ENCODE data around the gene HMX3.

Gene HMX3

DNA sequence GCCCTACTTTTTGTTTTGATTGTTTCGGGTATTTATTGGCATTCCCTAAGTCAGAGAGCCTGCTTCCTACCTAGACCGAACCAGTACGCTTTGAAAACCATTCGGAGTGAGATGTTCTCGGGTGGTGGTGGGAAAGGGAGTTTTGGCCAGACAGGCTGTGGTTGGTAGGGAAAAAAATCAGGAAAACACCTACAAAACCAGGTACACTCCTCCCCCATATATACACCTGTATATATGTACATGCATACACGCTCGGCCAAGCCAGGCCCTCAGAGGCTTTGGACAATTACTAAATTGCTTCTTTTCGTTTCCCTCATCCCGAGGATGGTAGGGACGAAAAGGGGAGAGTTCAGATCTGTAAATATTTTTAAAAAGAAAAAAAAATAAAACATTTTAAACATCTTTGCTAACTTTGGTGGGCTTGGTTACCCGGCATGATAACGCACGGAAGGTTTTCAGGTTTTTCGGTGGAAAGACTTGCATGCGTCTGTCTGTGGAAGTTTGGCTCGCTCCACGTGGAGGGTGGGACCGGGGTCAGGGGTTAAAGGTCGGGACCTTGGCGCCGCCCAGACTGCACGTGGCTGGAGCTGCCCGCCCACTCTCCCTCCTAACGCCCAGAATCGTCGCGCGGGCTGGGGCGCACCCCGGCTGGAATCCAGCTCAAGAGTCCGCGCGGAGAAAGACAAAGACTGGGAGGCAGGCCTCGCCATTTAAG lies 14.7 kb downstream of the HMX3 start:
- Histone ChIP-seq H3K79me2 (ENCODE audit: insufficient read depth, low read length) (peaks cover 13% of the 10 kb centered on the region), H2AFZ (ENCODE audit: low read depth, low read length) (no peak overlapping the region), H3K9ac (ENCODE audit: low read depth, low read length) (no peak overlapping the region), H3K4me1 (ENCODE audit: insufficient read depth, low read length) (peaks cover 12% of the 10 kb centered on the region), H3K4me3 (ENCODE audit: low read depth in 1 of 2, low read length in 2 of 2) (no peak overlapping the region), H3K27me3 (ENCODE audit: insufficient read depth, low read length, poor library complexity) (no peaks in the 10 kb centered on the region), H3K27ac (ENCODE audit: low read length) (no peak overlapping the region), H3K9me3 (ENCODE audit: insufficient read depth, low read length, severe bottlenecking) (no peaks in the 10 kb centered on the region), H3K36me3 (ENCODE audit: insufficient read depth, low read length) (peaks cover 11% of the 10 kb centered on the region), H3K4me2 (ENCODE audit: insufficient read depth, low read length) (no peak overlapping the region), H4K20me1 (ENCODE audit: insufficient read depth, low read length) (peaks cover 7% of the 10 kb centered on the region)
- ATAC-seq (ENCODE audit: insufficient read depth, low read depth) (no peak), DNase-seq (no peak)
- TF ChIP-seq, protein P1, sequence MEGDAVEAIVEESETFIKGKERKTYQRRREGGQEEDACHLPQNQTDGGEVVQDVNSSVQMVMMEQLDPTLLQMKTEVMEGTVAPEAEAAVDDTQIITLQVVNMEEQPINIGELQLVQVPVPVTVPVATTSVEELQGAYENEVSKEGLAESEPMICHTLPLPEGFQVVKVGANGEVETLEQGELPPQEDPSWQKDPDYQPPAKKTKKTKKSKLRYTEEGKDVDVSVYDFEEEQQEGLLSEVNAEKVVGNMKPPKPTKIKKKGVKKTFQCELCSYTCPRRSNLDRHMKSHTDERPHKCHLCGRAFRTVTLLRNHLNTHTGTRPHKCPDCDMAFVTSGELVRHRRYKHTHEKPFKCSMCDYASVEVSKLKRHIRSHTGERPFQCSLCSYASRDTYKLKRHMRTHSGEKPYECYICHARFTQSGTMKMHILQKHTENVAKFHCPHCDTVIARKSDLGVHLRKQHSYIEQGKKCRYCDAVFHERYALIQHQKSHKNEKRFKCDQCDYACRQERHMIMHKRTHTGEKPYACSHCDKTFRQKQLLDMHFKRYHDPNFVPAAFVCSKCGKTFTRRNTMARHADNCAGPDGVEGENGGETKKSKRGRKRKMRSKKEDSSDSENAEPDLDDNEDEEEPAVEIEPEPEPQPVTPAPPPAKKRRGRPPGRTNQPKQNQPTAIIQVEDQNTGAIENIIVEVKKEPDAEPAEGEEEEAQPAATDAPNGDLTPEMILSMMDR (IDR thresholded peaks at IDR 0.05; ENCODE audit: borderline replicate concordance, extremely low read depth, low read length, poor library complexity, severe bottlenecking), result no peak
- no peak for TF ChIP-seq EZH2 (IDR thresholded peaks at IDR 0.05; ENCODE audit: borderline replicate concordance, low read depth, low read length, severe bottlenecking)

DNA sequence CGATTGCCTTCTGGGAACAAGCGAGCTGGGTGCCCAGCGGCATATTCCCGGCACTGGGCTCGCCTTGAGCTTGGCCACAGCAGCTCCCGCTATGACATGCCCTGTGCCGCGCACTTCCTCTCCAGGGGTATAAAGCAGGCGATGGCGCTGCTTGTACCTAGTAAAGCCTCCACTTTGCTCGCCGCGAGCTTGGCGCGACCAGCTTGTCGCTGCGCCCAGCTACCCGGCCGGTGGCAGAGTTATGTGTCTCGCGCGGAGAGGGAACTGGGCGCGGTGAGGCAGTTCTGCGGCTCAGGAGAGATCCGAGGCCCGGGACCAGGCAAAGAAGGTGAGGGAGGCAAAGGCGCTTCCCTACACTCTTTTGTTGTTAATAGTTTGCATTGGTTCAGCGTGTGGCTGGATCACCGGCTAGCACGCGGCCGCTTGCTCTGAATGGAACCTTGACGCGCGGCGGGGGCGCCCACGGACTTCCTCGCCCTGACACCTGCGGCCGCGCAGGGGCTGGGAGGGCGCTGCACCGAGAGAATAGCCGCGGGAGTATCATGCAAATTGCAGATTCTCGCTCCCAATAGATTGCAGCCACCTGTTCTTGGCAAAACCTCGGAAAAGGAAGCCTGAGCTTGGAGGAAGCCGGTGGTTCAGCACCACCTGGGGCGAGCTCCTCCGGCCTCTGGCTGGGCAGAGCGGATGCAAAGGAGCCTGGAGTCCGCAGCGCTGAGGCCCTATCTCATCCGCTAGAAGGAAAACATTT lies 15.4 kb downstream of the HMX3 start:
- Histone ChIP-seq H3K4me2 (ENCODE audit: insufficient read depth, low read length) (no peak overlapping the region), H3K9me3 (ENCODE audit: insufficient read depth, low read length, severe bottlenecking) (no peaks in the 10 kb centered on the region), H3K4me3 (ENCODE audit: low read depth in 1 of 2, low read length in 2 of 2) (no peak overlapping the region), H3K9ac (ENCODE audit: low read depth, low read length) (no peak overlapping the region), H3K4me1 (ENCODE audit: insufficient read depth, low read length) (peaks cover 20% of the 10 kb centered on the region), H2AFZ (ENCODE audit: low read depth, low read length) (no peak overlapping the region), H3K36me3 (ENCODE audit: insufficient read depth, low read length) (peaks cover 18% of the 10 kb centered on the region), H4K20me1 (ENCODE audit: insufficient read depth, low read length) (peaks cover 13% of the 10 kb centered on the region), H3K27me3 (ENCODE audit: insufficient read depth, low read length, poor library complexity) (no peaks in the 10 kb centered on the region), H3K79me2 (ENCODE audit: insufficient read depth, low read length) (peaks cover 20% of the 10 kb centered on the region), H3K27ac (ENCODE audit: low read length) (no peak overlapping the region)
- ATAC-seq (ENCODE audit: insufficient read depth, low read depth) (no peak), DNase-seq (no peak)
- no peak for TF ChIP-seq EZH2 (IDR thresholded peaks at IDR 0.05; ENCODE audit: borderline replicate concordance, low read depth, low read length, severe bottlenecking)
- TF ChIP-seq, protein P1 (IDR thresholded peaks at IDR 0.05; ENCODE audit: borderline replicate concordance, extremely low read depth, low read length, poor library complexity, severe bottlenecking), result no peak

DNA sequence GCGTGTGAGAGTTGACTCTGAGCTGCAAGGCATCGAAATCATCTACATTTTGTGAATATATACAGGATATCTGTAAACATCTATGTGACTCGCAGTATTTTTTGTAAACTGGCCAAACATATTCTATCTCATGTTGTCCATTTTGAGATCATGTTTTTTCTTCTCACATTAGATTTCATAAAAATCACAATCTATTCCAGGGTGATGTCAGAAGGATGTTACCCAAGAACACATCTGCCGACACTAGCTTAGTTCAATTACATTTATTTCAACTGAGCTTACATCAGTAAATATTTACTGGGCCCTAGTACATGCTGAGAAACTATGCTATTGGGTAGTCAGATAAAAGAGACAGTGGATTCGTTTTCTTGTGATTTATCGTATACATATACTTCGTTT lies 16.0 kb downstream of the HMX3 start:
- Histone ChIP-seq H2AFZ (ENCODE audit: low read depth, low read length) (no peak overlapping the region), H3K4me1 (ENCODE audit: insufficient read depth, low read length) (peaks cover 25% of the 10 kb centered on the region), H3K27me3 (ENCODE audit: insufficient read depth, low read length, poor library complexity) (no peaks in the 10 kb centered on the region), H3K27ac (ENCODE audit: low read length) (no peak overlapping the region), H3K4me3 (ENCODE audit: low read depth in 1 of 2, low read length in 2 of 2) (no peak overlapping the region), H3K4me2 (ENCODE audit: insufficient read depth, low read length) (no peak overlapping the region), H3K9ac (ENCODE audit: low read depth, low read length) (no peak overlapping the region), H3K36me3 (ENCODE audit: insufficient read depth, low read length) (peaks cover 24% of the 10 kb centered on the region), H3K79me2 (ENCODE audit: insufficient read depth, low read length) (peaks cover 26% of the 10 kb centered on the region), H3K9me3 (ENCODE audit: insufficient read depth, low read length, severe bottlenecking) (no peaks in the 10 kb centered on the region), H4K20me1 (ENCODE audit: insufficient read depth, low read length) (peaks cover 16% of the 10 kb centered on the region)
- TF ChIP-seq, protein P1 (IDR thresholded peaks at IDR 0.05; ENCODE audit: borderline replicate concordance, extremely low read depth, low read length, poor library complexity, severe bottlenecking), result no peak
- no peak for TF ChIP-seq EZH2 (IDR thresholded peaks at IDR 0.05; ENCODE audit: borderline replicate concordance, low read depth, low read length, severe bottlenecking)
- DNase-seq (no peak), ATAC-seq (ENCODE audit: insufficient read depth, low read depth) (no peak)

Data from DND-41 (cell line).